SU-DHL-6 (cell line): ENCODE results near the gene SDK2.

Experiments
- H2AFZ ChIP-seq: fragments of 200-600 bp; sonication (generic); 2 replicates; pipeline ENCODE4 v1.6.1; 2014; ENCODE audit warnings: low read depth, mild to moderate bottlenecking, moderate library complexity, mixed read lengths, antibody characterized with exemption, low read length; ENCODE audit not compliant: severe bottlenecking
- H3F3A ChIP-seq: fragments of 200-600 bp; shearing (Covaris generic); 2 replicates; pipeline ENCODE4 v1.6.0; 2016; ENCODE audit warnings: antibody characterized with exemption, mild to moderate bottlenecking; ENCODE audit not compliant: insufficient read depth
- H3K27ac ChIP-seq: fragments of 200-600 bp; sonication (generic); 2 replicates; pipeline ENCODE4 v1.5.1; 2016; ENCODE audit warnings: low read depth, mild to moderate bottlenecking, low read length, moderate library complexity, mixed read lengths
- H3K27me3 ChIP-seq: fragments of 200-600 bp; sonication (generic), shearing (Covaris generic); 2 replicates; pipeline ENCODE4 v1.6.0; 2014; ENCODE audit warnings: mild to moderate bottlenecking, low read length
- H3K36me3 ChIP-seq: fragments of 200-600 bp; sonication (generic); 2 replicates; pipeline ENCODE4 v1.6.1; 2014; ENCODE audit warnings: mild to moderate bottlenecking, low read length, mixed read lengths
- H3K4me2 ChIP-seq: fragments of 300-600, 200-600 bp; shearing (Covaris generic), sonication (generic); 2 replicates; pipeline ENCODE4 v1.6.0; 2014; ENCODE audit warnings: low read length, low read depth, mild to moderate bottlenecking; ENCODE audit not compliant: poor library complexity, severe bottlenecking
- H3K4me3 ChIP-seq: fragments of 200-600 bp; sonication (generic); 2 replicates; pipeline ENCODE4 v1.5.1; 2014; ENCODE audit warnings: antibody characterized with exemption, low read length, mild to moderate bottlenecking, mixed read lengths; ENCODE audit not compliant: insufficient read depth, poor library complexity, severe bottlenecking
- H3K79me2 ChIP-seq: fragments of 200-600 bp; sonication (generic); 2 replicates; pipeline ENCODE4 v1.6.1; 2014; ENCODE audit warnings: mild to moderate bottlenecking, low read length, moderate library complexity; ENCODE audit not compliant: insufficient read depth
- H3K9ac ChIP-seq: fragments of 200-600 bp; sonication (generic); 2 replicates; pipeline ENCODE4 v1.7.0; 2014; ENCODE audit warnings: mild to moderate bottlenecking, low read length
- H3K9me2 ChIP-seq: fragments of 200-600 bp; sonication (generic); replicated peaks from 2 replicates; pipeline ENCODE4 v1.6.1; 2014; ENCODE audit warnings: low read length; ENCODE audit not compliant: insufficient read depth
- H3K9me3 ChIP-seq: fragments of 200-600 bp; sonication (generic); 2 replicates; pipeline ENCODE4 v1.6.1; 2014; ENCODE audit warnings: low read length, mixed read lengths; ENCODE audit not compliant: insufficient read depth
- H4K20me1 ChIP-seq: fragments of 200-600 bp; sonication (generic); 2 replicates; pipeline ENCODE4 v1.6.1; 2014; ENCODE audit warnings: low read depth, mild to moderate bottlenecking, antibody characterized with exemption, low read length, moderate library complexity, mixed read lengths
- CTCF ChIP-seq: fragments of 200-600 bp; sonication (generic); IDR thresholded peaks from one replicate; pipeline ENCODE4 v1.5.1; 2017; ENCODE audit warnings: antibody characterized with exemption, mild to moderate bottlenecking, low read length, moderate library complexity; ENCODE audit not compliant: insufficient read depth, poor library complexity, severe bottlenecking
- EZH2phosphoT487 ChIP-seq: fragments of 200-600 bp; sonication (generic), shearing (Covaris generic); conservative IDR thresholded peaks from 2 replicates; pipeline ENCODE4 v1.6.1; 2018; ENCODE audit warnings: mild to moderate bottlenecking, antibody characterized with exemption, low read length, moderate library complexity, mixed read lengths

SDK2 gene

GRCh38 chr17:73610331-73610911 lies 33.8 kb downstream of the SDK2 start:
- H3K9me3 ChIP-seq = no peaks in the 10 kb centered on the region
- H3K4me2 ChIP-seq = no peak overlapping the region
- no peaks in the 10 kb centered on the region for H3K27me3 ChIP-seq
- no peaks in the 10 kb centered on the region for H3K36me3 ChIP-seq
- no peak overlapping the region for H3K27ac ChIP-seq
- no peak overlapping the region for H3K4me3 ChIP-seq
- TF ChIP-seq EZH2phosphoT487 (no peak), CTCF (no peak)
- H3K79me2 ChIP-seq = no peaks in the 10 kb centered on the region
- H3K9ac ChIP-seq = no peak overlapping the region
- no peaks in the 10 kb centered on the region for H4K20me1 ChIP-seq
- H3K9me2 ChIP-seq = no peaks in the 10 kb centered on the region
- H3F3A ChIP-seq = no peaks in the 10 kb centered on the region
- no peak overlapping the region for H2AFZ ChIP-seq

GRCh38 chr17:73609758-73610157 lies 34.5 kb downstream of the SDK2 start:
- H3K9me3 ChIP-seq = no peaks in the 10 kb centered on the region
- no peaks in the 10 kb centered on the region for H3K27me3 ChIP-seq
- no peak overlapping the region for H3K27ac ChIP-seq
- H3K9me2 ChIP-seq = no peaks in the 10 kb centered on the region
- no peaks in the 10 kb centered on the region for H3K79me2 ChIP-seq
- no peaks in the 10 kb centered on the region for H3F3A ChIP-seq
- no peaks in the 10 kb centered on the region for H4K20me1 ChIP-seq
- no peak overlapping the region for H3K4me2 ChIP-seq
- no peaks in the 10 kb centered on the region for H3K36me3 ChIP-seq
- no peak overlapping the region for H3K4me3 ChIP-seq
- TF ChIP-seq EZH2phosphoT487 = no peak
- no peak for TF ChIP-seq CTCF
- H3K9ac ChIP-seq = no peak overlapping the region
- H2AFZ ChIP-seq = no peak overlapping the region

- H3K9me2 ChIP-seq = no peaks in the 10 kb centered on the region
- no peak overlapping the region for H3K4me2 ChIP-seq
- no peak overlapping the region for H2AFZ ChIP-seq
- H3K4me3 ChIP-seq = no peak overlapping the region
- H3K9me3 ChIP-seq = no peaks in the 10 kb centered on the region
- H3K36me3 ChIP-seq = no peaks in the 10 kb centered on the region
- no peaks in the 10 kb centered on the region for H4K20me1 ChIP-seq
- H3K27ac ChIP-seq = no peak overlapping the region
- no peak overlapping the region for H3K9ac ChIP-seq
- H3F3A ChIP-seq = no peaks in the 10 kb centered on the region
- TF ChIP-seq CTCF (no peak), EZH2phosphoT487 (no peak)
- H3K27me3 ChIP-seq = no peaks in the 10 kb centered on the region
- H3K79me2 ChIP-seq = no peaks in the 10 kb centered on the region
These were observed 35.2 kb downstream of the SDK2 start for GRCh38 chr17:73609060-73609459.
